ENCODE measurements around the gene ICAM2.
"Not testable (repeated sequence)": the region's sequence is repeated elsewhere in the genome, so short reads cannot be mapped to it uniquely, and the experiment has no call there.

The ICAM2 gene

DNA sequence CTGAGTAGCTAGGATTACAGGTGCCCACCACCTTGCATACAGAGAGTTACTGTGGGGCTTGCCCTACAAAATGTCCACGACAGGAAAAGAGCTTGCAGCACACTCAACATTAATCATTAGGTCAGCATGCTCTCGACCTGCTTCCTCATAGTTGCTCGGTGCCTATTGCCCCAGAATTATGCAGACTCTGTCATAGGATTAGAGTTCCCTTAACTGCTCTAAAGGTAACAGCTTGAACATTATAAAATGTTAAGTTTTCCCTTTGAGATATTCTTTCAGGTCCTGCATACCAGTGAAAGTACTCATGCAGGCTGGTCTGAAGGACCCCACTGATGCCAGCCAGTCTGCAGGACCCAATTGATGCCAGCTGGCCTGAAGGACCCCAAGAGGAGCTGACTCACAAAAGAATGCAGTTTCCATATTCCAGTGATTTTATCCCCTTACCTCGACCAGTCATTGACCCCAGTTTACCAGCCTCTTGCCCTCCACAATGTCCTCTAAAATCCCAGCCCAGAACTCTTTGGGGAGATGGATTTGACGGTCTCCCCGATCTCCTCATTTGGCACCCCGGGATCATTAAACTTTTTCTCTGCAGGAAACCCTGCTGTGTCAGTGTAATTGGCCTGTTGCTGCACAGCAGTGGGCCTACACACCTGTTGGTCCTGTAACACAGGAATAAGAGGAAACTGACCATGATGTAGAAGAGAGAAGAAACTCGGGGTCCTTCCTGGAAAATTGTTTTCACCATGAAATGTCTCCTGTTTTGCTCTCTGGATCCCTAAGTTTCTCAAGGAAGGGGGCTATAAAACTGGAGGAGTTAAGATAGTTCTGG, 10.6 kb downstream of the ICAM2 start:
- H2AFZ ChIP-seq (ENCODE audit: low read depth): no peak overlapping the region
- H3K9ac ChIP-seq: no peak overlapping the region
- no peaks in the 10 kb centered on the region for H3K36me3 ChIP-seq (ENCODE audit: insufficient read depth)
- H3K4me2 ChIP-seq: no peak overlapping the region
- TF ChIP-seq, protein P1, sequence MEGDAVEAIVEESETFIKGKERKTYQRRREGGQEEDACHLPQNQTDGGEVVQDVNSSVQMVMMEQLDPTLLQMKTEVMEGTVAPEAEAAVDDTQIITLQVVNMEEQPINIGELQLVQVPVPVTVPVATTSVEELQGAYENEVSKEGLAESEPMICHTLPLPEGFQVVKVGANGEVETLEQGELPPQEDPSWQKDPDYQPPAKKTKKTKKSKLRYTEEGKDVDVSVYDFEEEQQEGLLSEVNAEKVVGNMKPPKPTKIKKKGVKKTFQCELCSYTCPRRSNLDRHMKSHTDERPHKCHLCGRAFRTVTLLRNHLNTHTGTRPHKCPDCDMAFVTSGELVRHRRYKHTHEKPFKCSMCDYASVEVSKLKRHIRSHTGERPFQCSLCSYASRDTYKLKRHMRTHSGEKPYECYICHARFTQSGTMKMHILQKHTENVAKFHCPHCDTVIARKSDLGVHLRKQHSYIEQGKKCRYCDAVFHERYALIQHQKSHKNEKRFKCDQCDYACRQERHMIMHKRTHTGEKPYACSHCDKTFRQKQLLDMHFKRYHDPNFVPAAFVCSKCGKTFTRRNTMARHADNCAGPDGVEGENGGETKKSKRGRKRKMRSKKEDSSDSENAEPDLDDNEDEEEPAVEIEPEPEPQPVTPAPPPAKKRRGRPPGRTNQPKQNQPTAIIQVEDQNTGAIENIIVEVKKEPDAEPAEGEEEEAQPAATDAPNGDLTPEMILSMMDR (conservative IDR thresholded peaks at IDR 0.05; ENCODE audit: low read depth, low read length): no peak
- no peaks in the 10 kb centered on the region for H4K20me1 ChIP-seq (ENCODE audit: insufficient read depth)
- no peak overlapping the region for H3K4me3 ChIP-seq (IDR thresholded peaks at IDR 0.05; ENCODE audit: insufficient read depth, low read depth, low read length)
- H3K27me3 ChIP-seq (ENCODE audit: insufficient read depth, low read depth): no peaks in the 10 kb centered on the region
- no peak overlapping the region for H3K27ac ChIP-seq
- H3K79me2 ChIP-seq (ENCODE audit: insufficient read depth, low read depth): no peaks in the 10 kb centered on the region
- peaks cover 10% of the 10 kb centered on the region for H3K4me1 ChIP-seq (ENCODE audit: low read depth, poor library complexity, severe bottlenecking)

DNA sequence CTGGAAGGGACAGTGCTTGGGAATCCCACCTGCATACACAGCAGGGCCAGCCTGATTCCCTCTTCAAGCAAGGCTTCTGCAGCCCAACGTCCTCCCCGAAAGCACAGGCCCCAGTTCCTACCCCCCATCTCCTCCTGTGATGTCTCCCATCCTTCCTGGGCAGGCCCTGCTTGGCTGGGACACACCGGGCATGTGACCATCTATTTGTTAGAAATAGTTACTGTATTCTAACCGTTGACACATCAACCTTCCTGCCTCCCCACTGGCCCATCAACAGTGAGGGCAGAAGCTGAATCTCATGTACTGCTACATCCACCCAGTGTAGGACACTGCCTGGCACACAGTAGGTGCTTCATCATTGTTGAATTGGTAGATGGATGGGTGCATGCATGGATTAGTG, 11.6 kb downstream of the ICAM2 start:
- Histone ChIP-seq H3K4me1 (ENCODE audit: low read depth, poor library complexity, severe bottlenecking) (peaks cover 7% of the 10 kb centered on the region), H3K27me3 (ENCODE audit: insufficient read depth, low read depth) (no peaks in the 10 kb centered on the region), H3K4me3 (IDR thresholded peaks at IDR 0.05; ENCODE audit: insufficient read depth, low read depth, low read length) (no peak overlapping the region), H3K79me2 (ENCODE audit: insufficient read depth, low read depth) (no peaks in the 10 kb centered on the region), H3K4me2 (no peak overlapping the region), H3K27ac (no peak overlapping the region), H2AFZ (ENCODE audit: low read depth) (no peak overlapping the region), H3K36me3 (ENCODE audit: insufficient read depth) (no peaks in the 10 kb centered on the region), H3K9ac (no peak overlapping the region), H4K20me1 (ENCODE audit: insufficient read depth) (no peaks in the 10 kb centered on the region)
- TF ChIP-seq, protein P1 (conservative IDR thresholded peaks at IDR 0.05; ENCODE audit: low read depth, low read length): no peak

DNA sequence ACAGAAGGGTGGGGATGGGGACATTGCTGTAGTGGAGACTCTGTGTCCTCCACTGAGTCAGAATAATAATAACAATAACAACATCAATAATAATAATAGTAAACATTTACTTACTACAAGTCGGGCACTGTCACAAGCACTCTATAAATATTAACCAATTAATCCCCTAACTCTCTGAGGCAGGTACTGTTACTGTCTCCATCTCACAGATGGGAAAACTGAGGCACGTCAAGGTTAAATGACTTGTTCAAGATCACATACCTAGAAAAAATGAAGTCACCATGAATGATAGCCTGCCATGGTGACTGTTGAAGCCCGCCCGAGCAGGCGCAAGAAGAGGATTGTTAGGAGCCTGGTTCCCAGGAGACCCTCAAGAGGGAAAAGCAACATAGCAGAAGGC, 12.1 kb downstream of the ICAM2 start:
- Histone ChIP-seq H3K4me2 (no peak overlapping the region), H3K79me2 (ENCODE audit: insufficient read depth, low read depth) (no peaks in the 10 kb centered on the region), H3K36me3 (ENCODE audit: insufficient read depth) (no peaks in the 10 kb centered on the region), H3K27ac (no peak overlapping the region), H3K27me3 (ENCODE audit: insufficient read depth, low read depth) (no peaks in the 10 kb centered on the region), H4K20me1 (ENCODE audit: insufficient read depth) (no peaks in the 10 kb centered on the region), H3K4me1 (ENCODE audit: low read depth, poor library complexity, severe bottlenecking) (peaks cover 7% of the 10 kb centered on the region), H3K4me3 (IDR thresholded peaks at IDR 0.05; ENCODE audit: insufficient read depth, low read depth, low read length) (no peak overlapping the region), H3K9ac (no peak overlapping the region), H2AFZ (ENCODE audit: low read depth) (no peak overlapping the region)
- TF ChIP-seq, protein P1 (conservative IDR thresholded peaks at IDR 0.05; ENCODE audit: low read depth, low read length): no peak

DNA sequence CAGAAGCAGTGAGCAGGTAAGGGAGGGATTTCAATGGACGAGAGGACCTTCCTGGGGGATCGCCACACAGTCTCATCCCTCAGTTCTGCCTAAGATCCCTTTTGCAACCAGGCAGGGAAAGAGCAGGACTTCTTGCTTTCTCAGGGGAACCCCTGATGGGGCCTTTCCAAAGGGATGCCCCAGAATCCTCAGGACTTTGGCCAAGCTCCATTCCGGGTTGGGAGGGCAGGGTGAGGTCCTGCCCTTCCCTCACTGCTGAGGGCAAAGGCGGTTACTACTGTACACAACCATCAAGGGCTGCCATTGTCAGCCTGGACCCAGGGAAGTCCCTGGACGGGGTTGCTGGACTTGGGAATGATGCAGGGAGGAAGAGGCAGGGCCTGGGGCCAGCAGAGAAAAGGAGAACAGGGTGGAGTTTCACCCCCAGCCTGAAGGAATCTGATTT, 12.6 kb downstream of the ICAM2 start:
- TF ChIP-seq, protein P1 (conservative IDR thresholded peaks at IDR 0.05; ENCODE audit: low read depth, low read length): no peak
- Histone ChIP-seq H3K9ac (no peak overlapping the region), H3K4me1 (ENCODE audit: low read depth, poor library complexity, severe bottlenecking) (peaks cover 7% of the 10 kb centered on the region), H3K4me3 (IDR thresholded peaks at IDR 0.05; ENCODE audit: insufficient read depth, low read depth, low read length) (no peak overlapping the region), H3K36me3 (ENCODE audit: insufficient read depth) (no peaks in the 10 kb centered on the region), H2AFZ (ENCODE audit: low read depth) (no peak overlapping the region), H3K27ac (no peak overlapping the region), H4K20me1 (ENCODE audit: insufficient read depth) (no peaks in the 10 kb centered on the region), H3K79me2 (ENCODE audit: insufficient read depth, low read depth) (no peaks in the 10 kb centered on the region), H3K4me2 (no peak overlapping the region), H3K27me3 (ENCODE audit: insufficient read depth, low read depth) (no peaks in the 10 kb centered on the region)

DNA sequence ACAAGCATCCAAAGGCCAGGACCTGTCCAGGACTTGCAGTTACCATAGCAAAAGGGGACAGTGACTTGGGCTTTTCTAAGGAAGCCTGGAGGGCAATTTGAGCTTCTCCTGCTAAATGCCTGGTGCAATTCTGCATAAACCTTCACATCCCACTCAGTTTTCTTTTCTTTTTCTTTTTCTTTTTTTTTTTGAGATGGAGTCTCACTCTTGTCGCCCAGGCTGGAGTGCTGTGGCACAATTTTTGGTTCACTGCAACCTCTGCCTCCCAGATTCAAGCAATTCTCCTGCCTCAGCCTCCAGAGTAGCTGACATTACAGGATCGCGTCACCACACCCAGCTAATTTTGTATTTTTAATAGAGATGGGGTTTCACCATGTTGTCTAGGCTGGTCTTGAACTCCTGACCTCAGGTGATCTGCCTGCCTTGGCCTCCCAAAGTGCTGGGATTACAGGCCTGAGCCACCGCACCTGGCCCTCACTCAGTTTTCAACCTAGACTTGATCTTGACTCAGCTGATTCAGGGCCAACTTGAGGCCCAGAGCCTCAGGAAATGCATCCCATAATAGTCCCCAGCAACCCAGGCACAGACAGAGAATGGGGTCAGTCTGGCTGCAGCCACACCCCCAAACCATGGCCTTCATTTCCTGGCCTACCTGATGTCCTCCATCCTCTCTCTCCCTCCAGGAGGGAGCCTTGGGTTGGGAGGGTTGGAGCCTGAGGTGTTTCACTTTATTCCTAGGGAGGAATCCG, 13.2 kb downstream of the ICAM2 start:
- not testable (repeated sequence) for H3K4me2 ChIP-seq; H3K4me1 ChIP-seq (ENCODE audit: low read depth, poor library complexity, severe bottlenecking); H3K27me3 ChIP-seq (ENCODE audit: insufficient read depth, low read depth); H3K79me2 ChIP-seq (ENCODE audit: insufficient read depth, low read depth); H3K27ac ChIP-seq; H3K36me3 ChIP-seq (ENCODE audit: insufficient read depth); H3K4me3 ChIP-seq (IDR thresholded peaks at IDR 0.05; ENCODE audit: insufficient read depth, low read depth, low read length); H4K20me1 ChIP-seq (ENCODE audit: insufficient read depth); H3K9ac ChIP-seq; H2AFZ ChIP-seq (ENCODE audit: low read depth)
